Body of pancreas (tissue), 4 donors: Measurements from ENCODE around the gene DNAJC7. TPM values are rescaled to one million over a fixed set of nuclear protein-coding genes. Genes with fewer than 3 reads are reported as not detected.

Source experiments
- ATAC-seq: fragments of 150-250 bp; one replicate; pipeline ENCODE4 v1.9.1; 2016
- DNase-seq, 4 donors: peaks; one replicate each; pipeline ENCODE4 v3.0.0-alpha.2; 2019
- H3K27ac ChIP-seq, 4 donors: fragments of 200-600 bp; sonication (generic); 1 replicate in 3 of 4; 2 replicates in 1 of 4; pipeline versions ENCODE4 v1.5.1 to v1.6.1; 2016 to 2019; ENCODE audit warnings: mild to moderate bottlenecking in 1 of 4, mixed read lengths in 1 of 4, moderate library complexity in 1 of 4
- H3K27me3 ChIP-seq, 2 donors: fragments of 200-600 bp; sonication (generic); one replicate each; pipeline ENCODE4 v1.6.0; 2016; ENCODE audit warnings: mild to moderate bottlenecking in 1 of 2
- H3K36me3 ChIP-seq, 2 donors: fragments of 200-600 bp; sonication (generic); replicated peaks in 1 of 2; 2 replicates each; pipeline ENCODE4 v1.5.1; 2016; ENCODE audit warnings: low read depth in 2 of 2; ENCODE audit not compliant: insufficient read depth in 1 of 2
- H3K4me1 ChIP-seq: fragments of 200-600 bp; sonication (generic); one replicate; pipeline ENCODE4 v1.6.0; 2016
- H3K4me3 ChIP-seq, 2 donors: fragments of 200-600 bp; sonication (generic); 1 replicate in 1 of 2; 2 replicates in 1 of 2; pipeline ENCODE4 v1.5.1; 2016 to 2019
- H3K9me3 ChIP-seq, 3 donors: fragments of 200-600 bp; sonication (generic); 1 replicate in 2 of 3; 2 replicates in 1 of 3; pipeline ENCODE4 v1.5.1; 2016
- CTCF ChIP-seq, 7 experiments: fragments of 450-650 bp in 4 of 7; fragments of 200-600 bp in 3 of 7; sonication (generic) in 3 of 7; IDR thresholded peaks; one replicate each; pipeline ENCODE4 v1.5.1; 2016 to 2019; ENCODE audit warnings: antibody characterized with exemption in 7 of 7
- POLR2A ChIP-seq, 3 donors: fragments of 450-650 bp; IDR thresholded peaks; one replicate each; pipeline ENCODE4 v1.6.1; 2016; ENCODE audit warnings: antibody characterized with exemption in 3 of 3, mild to moderate bottlenecking in 2 of 3
- WGBS, 2 donors: methylation state at CpG; one replicate each; pipeline ENCODE4 v1.1.5; 2017; 5-methylcytosine and 5-hydroxymethylcytosine counted together
- intact Hi-C: fragments of 100-400 bp; cut with DNase I; formaldehyde crosslinking; loops from one replicate; pipeline ENCODE4 v1.15.1; 2023
- total RNA-seq, 2 donors: library from RNA; depleted of rRNA; stranded (reverse); fragments of >200 nt; gene quantifications; one replicate each; pipeline ENCODE4 v1.1.0, GENCODE V29; 2016

Gene DNAJC7
- total RNA-seq, 2 donors from 2014 or later: 32.4 to 43.5 TPM

GRCh38 chr17:42038221-42038973 lies 21.2 kb upstream of the DNAJC7 start:
- Histone ChIP-seq H3K27me3 (no peaks in the 10 kb centered on the region), H3K4me1 (peaks cover 15% of the 10 kb centered on the region), H3K4me3 (no peak overlapping the region), H3K27ac (no peak overlapping the region), H3K9me3 (no peaks in the 10 kb centered on the region), H3K36me3 (no peaks in the 10 kb centered on the region)
- intact Hi-C loops: no loop called here
- TF ChIP-seq CTCF (IDR thresholded peaks at IDR 0.05): no peak
- no peak for TF ChIP-seq POLR2A (IDR thresholded peaks at IDR 0.05)
- WGBS, 2 donors: 74 to 76% methylated on average over 4 to 5 of the region's 5 CpGs
- ATAC-seq (no peak), DNase-seq (no peak)

GRCh38 chr17:42034059-42034458 lies 16.8 kb upstream of the DNAJC7 start:
- H3K4me3 ChIP-seq: no peak overlapping the region
- TF ChIP-seq POLR2A (IDR thresholded peaks at IDR 0.05): no peak
- TF ChIP-seq CTCF (IDR thresholded peaks at IDR 0.05): no peak
- H3K36me3 ChIP-seq: no peaks in the 10 kb centered on the region
- DNase-seq: no peak
- no peaks in the 10 kb centered on the region for H3K4me1 ChIP-seq
- no peaks in the 10 kb centered on the region for H3K27me3 ChIP-seq
- intact Hi-C loops: no loop called here
- H3K9me3 ChIP-seq: no peaks in the 10 kb centered on the region
- H3K27ac ChIP-seq: no peak overlapping the region
- WGBS, 2 donors: 54 to 58% methylated on average over 5 of the region's 6 CpGs
- ATAC-seq: no peak

GRCh38 chr17:42031584-42031983 lies 14.3 kb upstream of the DNAJC7 start:
- TF ChIP-seq CTCF (IDR thresholded peaks at IDR 0.05) (no peak), POLR2A (IDR thresholded peaks at IDR 0.05) (no peak)
- DNase-seq: peak in 1 of 4 donors; percentile 10
- H3K4me1 ChIP-seq: no peaks in the 10 kb centered on the region
- H3K36me3 ChIP-seq: no peaks in the 10 kb centered on the region
- intact Hi-C loops: no loop called here
- no peak for ATAC-seq
- H3K4me3 ChIP-seq: no peak overlapping the region
- H3K9me3 ChIP-seq: no peaks in the 10 kb centered on the region
- no peak overlapping the region for H3K27ac ChIP-seq
- WGBS, 2 donors: 63 to 71% methylated on average over 6 of the region's 6 CpGs
- H3K27me3 ChIP-seq: no peaks in the 10 kb centered on the region

- H3K4me3 ChIP-seq: no peak overlapping the region
- H3K9me3 ChIP-seq: no peaks in the 10 kb centered on the region
- intact Hi-C loops: loop anchor here (5.0 kb wide), 1 partner anchor 89 kb away; no protein-coding TSS in a partner anchor
- TF ChIP-seq CTCF (IDR thresholded peaks at IDR 0.05) (no peak), POLR2A (IDR thresholded peaks at IDR 0.05) (no peak)
- peaks cover 14% of the 10 kb centered on the region for H3K4me1 ChIP-seq
- H3K27me3 ChIP-seq: no peaks in the 10 kb centered on the region
- no peak overlapping the region for H3K27ac ChIP-seq
- WGBS, 2 donors: 63 to 76% methylated on average over 5 to 7 of the region's 7 CpGs
- ATAC-seq (no peak), DNase-seq (no peak)
- peaks cover 0 to 4% of the 10 kb centered on the region in 2 donors for H3K36me3 ChIP-seq
Observed at GRCh38 chr17:42028791-42029127, 11.5 kb upstream of the DNAJC7 start.
